H9 (cell line): ENCODE measurements around the gene KLHL12. TPM values are rescaled to one million over a fixed set of nuclear protein-coding genes. Genes with fewer than 3 reads are reported as not detected.

Experiments used
- DNase-seq: peaks from one replicate; pipeline ENCODE4 v3.0.0-alpha.2; 2017
- H2AFZ ChIP-seq: one replicate; pipeline ENCODE4 v1.6.1; 2013; ENCODE audit warnings: mild to moderate bottlenecking, low read length, control low read depth, moderate library complexity
- H2AK5ac ChIP-seq: 2 replicates; pipeline ENCODE4 v1.6.1; 2013; ENCODE audit warnings: low read length, control low read depth, mixed read lengths; ENCODE audit not compliant: insufficient read length
- H2BK120ac ChIP-seq: one replicate; pipeline ENCODE4 v1.6.1; 2013; ENCODE audit warnings: low read depth, mild to moderate bottlenecking, low read length, control low read depth, inconsistent platforms; ENCODE audit not compliant: poor library complexity, severe bottlenecking
- H2BK12ac ChIP-seq: 2 replicates; pipeline ENCODE4 v1.6.1; 2013; ENCODE audit warnings: low read length, control low read depth, mixed read lengths, low read depth; ENCODE audit not compliant: insufficient read length
- H2BK15ac ChIP-seq: 2 replicates; pipeline ENCODE4 v1.6.1; 2013; ENCODE audit warnings: low read depth, low read length, control low read depth
- H2BK20ac ChIP-seq: one replicate; pipeline ENCODE4 v1.6.1; 2013; ENCODE audit warnings: low read depth, mild to moderate bottlenecking, low read length, control low read depth, inconsistent platforms; ENCODE audit not compliant: poor library complexity, severe bottlenecking
- H2BK5ac ChIP-seq: 2 replicates; pipeline ENCODE4 v1.6.1; 2013; ENCODE audit warnings: low read length, control low read depth, mixed read lengths; ENCODE audit not compliant: insufficient read length
- H3K14ac ChIP-seq: 2 replicates; pipeline ENCODE4 v1.6.1; 2013; ENCODE audit warnings: low read length, control low read depth; ENCODE audit not compliant: insufficient read depth
- H3K18ac ChIP-seq: 2 replicates; pipeline ENCODE4 v1.6.1; 2013; ENCODE audit warnings: low read depth, mild to moderate bottlenecking, mixed read lengths, low read length, control low read depth; ENCODE audit not compliant: insufficient read length
- H3K23ac ChIP-seq: 2 replicates; pipeline ENCODE4 v1.6.1; 2013; ENCODE audit warnings: low read length, control low read depth, mixed read lengths, low read depth; ENCODE audit not compliant: insufficient read length
- H3K23me2 ChIP-seq: 2 replicates; pipeline ENCODE4 v1.6.1; 2013; ENCODE audit warnings: low read depth, mild to moderate bottlenecking, mixed read lengths, low read length, control low read depth; ENCODE audit not compliant: insufficient read length, poor library complexity, severe bottlenecking
- H3K27ac ChIP-seq: 2 replicates; pipeline ENCODE4 v1.5.1; 2013; ENCODE audit warnings: low read length, control low read depth, mixed read lengths, low read depth; ENCODE audit not compliant: insufficient read length
- H3K27me3 ChIP-seq: 2 replicates; pipeline ENCODE4 v1.6.1; 2013; ENCODE audit warnings: low read length, control low read depth, inconsistent platforms; ENCODE audit not compliant: insufficient read depth
- H3K4ac ChIP-seq: 2 replicates; pipeline ENCODE4 v1.6.1; 2013; ENCODE audit warnings: low read depth, mild to moderate bottlenecking, control low read depth, inconsistent platforms, low read length, moderate library complexity
- H3K4me1 ChIP-seq: 2 replicates; pipeline ENCODE4 v1.6.1; 2013; ENCODE audit warnings: low read length, control low read depth, inconsistent platforms; ENCODE audit not compliant: insufficient read depth
- H3K4me2 ChIP-seq: 2 replicates; pipeline ENCODE4 v1.6.1; 2013; ENCODE audit warnings: low read length, control low read depth, mixed read lengths; ENCODE audit not compliant: insufficient read length, insufficient read depth
- H3K56ac ChIP-seq: 2 replicates; pipeline ENCODE4 v1.6.1; 2013; ENCODE audit warnings: low read depth, mild to moderate bottlenecking, mixed read lengths, low read length, control low read depth; ENCODE audit not compliant: insufficient read length
- H3K79me1 ChIP-seq: 2 replicates; pipeline ENCODE4 v1.6.1; 2013; ENCODE audit warnings: low read depth, mild to moderate bottlenecking, moderate library complexity, low read length, control low read depth, inconsistent platforms; ENCODE audit not compliant: insufficient read depth, poor library complexity, severe bottlenecking
- H3K79me2 ChIP-seq: 2 replicates; pipeline ENCODE4 v1.6.1; 2013; ENCODE audit warnings: low read length, control low read depth, inconsistent platforms; ENCODE audit not compliant: insufficient read depth
- H3K9ac ChIP-seq: 2 replicates; pipeline ENCODE4 v1.6.1; 2013; ENCODE audit warnings: low read length, control low read depth, mixed read lengths; ENCODE audit not compliant: insufficient read length; ENCODE audit errors: extremely low read depth
- H3K9me3 ChIP-seq: one replicate; pipeline ENCODE4 v1.6.1; 2013; ENCODE audit warnings: low read depth, low read length, inconsistent platforms; ENCODE audit not compliant: control insufficient read depth
- H3T11ph ChIP-seq: one replicate; pipeline ENCODE4 v1.6.1; 2013; ENCODE audit warnings: mild to moderate bottlenecking, low read length, control low read depth, inconsistent platforms
- H4K20me1 ChIP-seq: one replicate; pipeline ENCODE4 v1.6.1; 2013; ENCODE audit not compliant: control insufficient read depth, insufficient read length, insufficient read depth
- H4K5ac ChIP-seq: 2 replicates; pipeline ENCODE4 v1.6.1; 2013; ENCODE audit warnings: low read depth, mild to moderate bottlenecking, mixed read lengths, low read length, control low read depth; ENCODE audit not compliant: insufficient read length
- H4K8ac ChIP-seq: replicated peaks from 2 replicates; pipeline ENCODE4 v1.6.1; 2013; ENCODE audit warnings: low read length, control low read depth, mixed read lengths, low read depth; ENCODE audit not compliant: insufficient read length
- H4K91ac ChIP-seq: 2 replicates; pipeline ENCODE4 v1.6.1; 2013; ENCODE audit warnings: low read depth, mild to moderate bottlenecking, moderate library complexity, mixed read lengths, low read length, control low read depth; ENCODE audit not compliant: insufficient read length
- H3K27ac Mint-ChIP-seq, 3 experiments: 2 replicates in 2 of 3; 3 replicates in 1 of 3; pipeline ENCODE4 v1.8.0; 2020 to 2021; ENCODE audit warnings: mixed read lengths in 3 of 3, mild to moderate bottlenecking in 1 of 3, moderate library complexity in 1 of 3
- H3K27me3 Mint-ChIP-seq: 2 replicates; pipeline ENCODE4 v1.8.0; 2021; ENCODE audit warnings: low read depth, mild to moderate bottlenecking, moderate library complexity, mixed read lengths
- H3K36me3 Mint-ChIP-seq, 3 experiments: 2 replicates in 2 of 3; 3 replicates in 1 of 3; pipeline ENCODE4 v1.8.0; 2020 to 2021; ENCODE audit warnings: low read depth in 3 of 3, mixed read lengths in 3 of 3; ENCODE audit not compliant: insufficient read depth in 1 of 3
- H3K4me1 Mint-ChIP-seq, 2 experiments: 2 replicates each; pipeline ENCODE4 v1.8.0; 2020; ENCODE audit warnings: mixed read lengths in 2 of 2
- H3K4me3 Mint-ChIP-seq, 2 experiments: 2 replicates in 1 of 2; 3 replicates in 1 of 2; pipeline ENCODE4 v1.8.0; 2020 to 2021; ENCODE audit warnings: mild to moderate bottlenecking in 2 of 2, mixed read lengths in 2 of 2, moderate library complexity in 1 of 2
- H3K9me3 Mint-ChIP-seq, 2 experiments: 2 replicates in 1 of 2; 3 replicates in 1 of 2; pipeline ENCODE4 v1.8.0; 2020; ENCODE audit warnings: mild to moderate bottlenecking in 2 of 2, mixed read lengths in 2 of 2, moderate library complexity in 1 of 2
- WGBS: extraction: QIAGEN DNeasy Blood & Tissue Kit; methylation state at CpG from one replicate; pipeline ENCODE4 v1.1.7; 2013; ENCODE audit warnings: missing lambda C conversion rate, low lambda C conversion rate, mixed read lengths; ENCODE audit not compliant: insufficient read length; ENCODE audit errors: extremely low coverage; 5-methylcytosine and 5-hydroxymethylcytosine counted together
- total RNA-seq: library from RNA; stranded (reverse); gene quantifications from 2 replicates; pipeline ENCODE4 v1.2.1, GENCODE V29; 2021
- TF ChIP-seq, protein P1 (sequence below): fragments of 200-600 bp; sonication (generic); conservative IDR thresholded peaks from 3 replicates; pipeline ENCODE4 v1.8.0; 2021; ENCODE audit warnings: antibody characterized with exemption, mild to moderate bottlenecking

Gene KLHL12
- total RNA-seq, 1 experiment from 2014 or later = 38.4 TPM

DNA sequence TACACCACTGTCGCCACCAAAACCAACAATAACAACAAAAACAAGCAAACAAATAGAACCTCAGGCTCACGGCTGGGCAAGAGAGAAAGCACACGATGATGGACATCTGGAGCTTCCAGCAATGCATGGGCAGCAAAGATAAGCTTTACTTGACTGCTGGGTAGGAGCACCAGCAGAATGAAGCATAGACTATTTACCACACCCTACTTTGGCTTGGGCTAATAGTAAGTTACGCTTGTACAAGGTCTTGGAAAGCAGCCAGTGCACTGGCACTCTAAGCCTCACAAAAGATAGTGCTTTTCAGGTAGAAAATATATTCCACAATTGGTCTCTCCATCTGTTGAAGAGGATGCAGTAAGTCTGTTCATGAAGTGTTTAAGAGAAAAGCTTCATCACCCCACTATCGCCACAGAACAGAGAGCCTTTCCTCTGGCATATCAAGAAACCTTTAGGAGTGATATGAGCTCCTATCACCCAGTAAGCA, 17.4 kb upstream of the KLHL12 start:
- Mint-ChIP-seq H3K4me1 (no peaks in the 10 kb centered on the region), H3K27me3 (no peaks in the 10 kb centered on the region), H3K36me3 (peaks cover 29 to 84% (median 71%) of the 10 kb centered on the region in 3 experiments; a peak in 6 of 7 replicates), H3K27ac (no peak overlapping the region), H3K4me3 (no peak overlapping the region), H3K9me3 (no peaks in the 10 kb centered on the region)
- Histone ChIP-seq H3K56ac (no peak overlapping the region), H3K23me2 (no peaks in the 10 kb centered on the region), H2BK5ac (no peak overlapping the region), H3K4me1 (no peaks in the 10 kb centered on the region), H3K23ac (no peak overlapping the region), H2AFZ (no peak overlapping the region), H4K5ac (no peak overlapping the region), H3K18ac (no peak overlapping the region), H4K20me1 (no peaks in the 10 kb centered on the region), H2BK120ac (no peak overlapping the region), H2BK12ac (no peak overlapping the region), H3K27me3 (no peaks in the 10 kb centered on the region), H3K4me2 (no peak overlapping the region), H3K4ac (no peak overlapping the region), H3K27ac (no peak overlapping the region), H4K91ac (no peak overlapping the region), H3K79me1 (no peaks in the 10 kb centered on the region), H2BK20ac (no peak overlapping the region), H2BK15ac (no peak overlapping the region), H3K9ac (no peak overlapping the region), H4K8ac (no peak overlapping the region), H3K79me2 (no peaks in the 10 kb centered on the region), H3K9me3 (no peaks in the 10 kb centered on the region), H3T11ph (no peak overlapping the region), H2AK5ac (no peak overlapping the region), H3K14ac (no peak overlapping the region)
- TF ChIP-seq, protein P1, sequence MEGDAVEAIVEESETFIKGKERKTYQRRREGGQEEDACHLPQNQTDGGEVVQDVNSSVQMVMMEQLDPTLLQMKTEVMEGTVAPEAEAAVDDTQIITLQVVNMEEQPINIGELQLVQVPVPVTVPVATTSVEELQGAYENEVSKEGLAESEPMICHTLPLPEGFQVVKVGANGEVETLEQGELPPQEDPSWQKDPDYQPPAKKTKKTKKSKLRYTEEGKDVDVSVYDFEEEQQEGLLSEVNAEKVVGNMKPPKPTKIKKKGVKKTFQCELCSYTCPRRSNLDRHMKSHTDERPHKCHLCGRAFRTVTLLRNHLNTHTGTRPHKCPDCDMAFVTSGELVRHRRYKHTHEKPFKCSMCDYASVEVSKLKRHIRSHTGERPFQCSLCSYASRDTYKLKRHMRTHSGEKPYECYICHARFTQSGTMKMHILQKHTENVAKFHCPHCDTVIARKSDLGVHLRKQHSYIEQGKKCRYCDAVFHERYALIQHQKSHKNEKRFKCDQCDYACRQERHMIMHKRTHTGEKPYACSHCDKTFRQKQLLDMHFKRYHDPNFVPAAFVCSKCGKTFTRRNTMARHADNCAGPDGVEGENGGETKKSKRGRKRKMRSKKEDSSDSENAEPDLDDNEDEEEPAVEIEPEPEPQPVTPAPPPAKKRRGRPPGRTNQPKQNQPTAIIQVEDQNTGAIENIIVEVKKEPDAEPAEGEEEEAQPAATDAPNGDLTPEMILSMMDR = no peak
- WGBS = no CpG with 5 or more reads among the region's 5 CpGs
- no peak for DNase-seq
